K562 (cell line): Measurements from ENCODE around the gene DCAF17. TPM values are rescaled to one million over a fixed set of nuclear protein-coding genes. Genes with fewer than 3 reads are reported as not detected.

Experiments used
- BRCA1 ChIP-seq, 2 experiments: fragments of 450-650 bp in 1 of 2; sonication (generic) in 1 of 2; formaldehyde crosslinking in 1 of 2; IDR thresholded peaks; 2 replicates each; pipeline versions ENCODE4 v1.5.0 to v1.6.1; 2017 to 2020; ENCODE audit warnings: mild to moderate bottlenecking in 1 of 2, missing genetic modification reagents in 1 of 2
- CBFB ChIP-seq: sonication (generic); formaldehyde crosslinking; IDR thresholded peaks from 2 replicates; pipeline ENCODE4 v1.4.0; 2020; ENCODE audit warnings: mild to moderate bottlenecking, missing genetic modification reagents
- CHAMP1 ChIP-seq: fragments of 450-650 bp; IDR thresholded peaks from 2 replicates; pipeline ENCODE4 v1.6.1; 2016; ENCODE audit warnings: mild to moderate bottlenecking
- CREB3L1 ChIP-seq: fragments of 450-650 bp; IDR thresholded peaks from 2 replicates; pipeline ENCODE4 v1.6.1; 2014; ENCODE audit warnings: low read depth, mild to moderate bottlenecking, moderate library complexity, borderline replicate concordance
- EP400 ChIP-seq: fragments of 450-650 bp; IDR thresholded peaks from 2 replicates; pipeline ENCODE4 v1.6.1; 2017; ENCODE audit warnings: antibody characterized with exemption, mild to moderate bottlenecking, moderate library complexity
- ERF ChIP-seq: fragments of 450-650 bp; formaldehyde crosslinking; IDR thresholded peaks from 2 replicates; pipeline ENCODE4 v1.4.0; 2020; ENCODE audit warnings: mild to moderate bottlenecking, mixed read lengths
- HDAC2 ChIP-seq: fragments of 450-650 bp; IDR thresholded peaks from 2 replicates; pipeline ENCODE4 v1.6.1; 2016; ENCODE audit warnings: mild to moderate bottlenecking
- HNRNPLL ChIP-seq: fragments of 200-400 bp; formaldehyde crosslinking; IDR thresholded peaks from 2 replicates; pipeline ENCODE4 v1.6.1; 2017; ENCODE audit warnings: low read length, low read depth, mild to moderate bottlenecking; ENCODE audit not compliant: poor library complexity, severe bottlenecking
- ILK ChIP-seq: fragments of 450-650 bp; IDR thresholded peaks from 2 replicates; pipeline ENCODE4 v1.6.1; 2016; ENCODE audit warnings: missing genetic modification characterization, low read depth, mild to moderate bottlenecking, missing compliant biosample characterization, moderate library complexity, borderline replicate concordance
- MAFK ChIP-seq: IDR thresholded peaks from 2 replicates; pipeline ENCODE4 v1.6.1; 2011; ENCODE audit warnings: low read length, improper control_type of control experiment
- MEF2A ChIP-seq: IDR thresholded peaks from 2 replicates; pipeline ENCODE4 v1.6.1; 2011; ENCODE audit warnings: low read depth, mild to moderate bottlenecking, low read length, moderate library complexity; ENCODE audit not compliant: control insufficient read depth
- MTA2 ChIP-seq: fragments of 450-650 bp; IDR thresholded peaks from 2 replicates; pipeline ENCODE4 v1.6.1; 2016; ENCODE audit warnings: low read depth
- MYC ChIP-seq, 2 experiments: fragments of 250-450 bp in 1 of 2; sonication (Bioruptor Pico) in 1 of 2; IDR thresholded peaks; 2 replicates each; pipeline versions ENCODE4 v1.5.1 to v1.6.1; 2012 to 2021; ENCODE audit warnings: low read depth in 2 of 2, borderline replicate concordance in 1 of 2, improper control_type of control experiment in 1 of 2, low read length in 1 of 2, mild to moderate bottlenecking in 1 of 2, moderate library complexity in 1 of 2
- NCOA1 ChIP-seq: fragments of 450-650 bp; IDR thresholded peaks from 2 replicates; pipeline ENCODE4 v1.6.1; 2016; ENCODE audit warnings: low read depth
- NCOR1 ChIP-seq: fragments of 450-650 bp; IDR thresholded peaks from 2 replicates; pipeline ENCODE4 v1.6.1; 2016; ENCODE audit warnings: mild to moderate bottlenecking, moderate library complexity
- NFE2L1 ChIP-seq: fragments of 450-650 bp; IDR thresholded peaks from 2 replicates; pipeline ENCODE4 v1.6.1; 2016; ENCODE audit warnings: missing genetic modification characterization, low read depth, mild to moderate bottlenecking, missing compliant biosample characterization, moderate library complexity, borderline replicate concordance
- RCOR1 ChIP-seq, 2 experiments: IDR thresholded peaks; 2 replicates each; pipeline ENCODE4 v1.6.1; 2012; ENCODE audit warnings: low read depth in 2 of 2, low read length in 2 of 2, borderline replicate concordance in 1 of 2, improper control_type of control experiment in 1 of 2
- TFAP4 ChIP-seq: sonication (generic); formaldehyde crosslinking; IDR thresholded peaks from 2 replicates; pipeline ENCODE4 v1.8.0; 2022; ENCODE audit warnings: missing genetic modification reagents, mild to moderate bottlenecking, moderate library complexity, borderline replicate concordance
- TRIM28 ChIP-seq: fragments of 450-650 bp; IDR thresholded peaks from 2 replicates; pipeline ENCODE4 v1.6.1; 2017
- ZBTB49 ChIP-seq: sonication (generic); formaldehyde crosslinking; IDR thresholded peaks from 2 replicates; pipeline ENCODE4 v1.8.0; 2022; ENCODE audit warnings: missing genetic modification reagents, mild to moderate bottlenecking, borderline replicate concordance
- ZNF77 ChIP-seq: fragments of 250-450 bp; sonication (Bioruptor Pico); IDR thresholded peaks from 2 replicates; pipeline ENCODE4 v1.5.0; 2020
- ZNF79 ChIP-seq: fragments of 250-450 bp; sonication (Bioruptor Pico); IDR thresholded peaks from 2 replicates; pipeline ENCODE4 v1.4.0; 2020; ENCODE audit warnings: low read depth, mild to moderate bottlenecking, moderate library complexity
- polyA plus RNA-seq, 8 experiments: library from polyadenylated mRNA; depleted of rRNA in 4 of 8; stranded (reverse) in 5 of 8; unstranded in 3 of 8; fragments of >200 nt; fragmentation: Nextera tagmentation in 2 of 8; fragmentation: Illumina TruSeq in 1 of 8; extraction: Ambion mirVana in 2 of 8; extraction: Trizol in 1 of 8; gene quantifications; 2 replicates each; pipeline versions ENCODE4 v1.2.1 to v1.2.3, GENCODE V29; 2011 to 2014; ENCODE audit warnings: inconsistent platforms in 1 of 8, missing spikeins in 1 of 8
- total RNA-seq, 7 experiments: library from RNA; depleted of rRNA in 6 of 7; stranded (reverse); fragments of >200 nt in 6 of 7; fragmentation: Illumina TruSeq in 2 of 7; extraction: Trizol in 2 of 7; gene quantifications; 2 replicates each; pipeline versions ENCODE4 v1.2.1 to v1.2.3, GENCODE V29; 2011 to 2021; ENCODE audit warnings: low replicate concordance in 1 of 7

DCAF17 gene
- total and polyA plus RNA-seq, 9 of the 15 experiments (the other 6 are each of a cell fraction or from before 2014, with no cell fraction given), result 10.0 to 38.5 (median 27.1) TPM

GRCh38 chr2:171529914-171530313, 95.9 kb downstream of the DCAF17 start (continued):
- no peak for TF ChIP-seq ZBTB49 (CRISPR knock-in tag)
- no peak for TF ChIP-seq TFAP4 (CRISPR knock-in tag)
- peak; percentile 44; the same call in 1 of the 2 replicates for TF ChIP-seq HDAC2
- TF ChIP-seq NCOR1, result 0 out of 2 replicates have a peak, but pooled peaks have one; percentile 4
- TF ChIP-seq CHAMP1, result peak; percentile 93
- TF ChIP-seq MTA2, result no peak
- TF ChIP-seq ILK (tag), result no peak
- no peak for TF ChIP-seq HNRNPLL
- TF ChIP-seq NCOA1, result no peak; the same call in 1 of the 2 replicates
- TF ChIP-seq CBFB (CRISPR knock-in tag), result no peak
- no peak for TF ChIP-seq BRCA1 (IDR thresholded peaks at IDR 0.05)
- no peak for TF ChIP-seq BRCA1 (CRISPR knock-in tag; IDR thresholded peaks at IDR 0.05)
- no peak for TF ChIP-seq CREB3L1
- no peak for TF ChIP-seq NFE2L1 (tag)
- TF ChIP-seq MYC (IDR thresholded peaks at IDR 0.05; ENCODE audit: low read depth, low read length), result peak; percentile 35; the same call in 1 of the 2 replicates
- no peak for TF ChIP-seq MYC (CRISPR knock-in tag; IDR thresholded peaks at IDR 0.05; ENCODE audit: borderline replicate concordance, low read depth)
- no peak for TF ChIP-seq ZNF77 (CRISPR knock-in tag)
- no peak for TF ChIP-seq ERF
- no peak for TF ChIP-seq EP400
- TF ChIP-seq ZNF79 (CRISPR knock-in tag), result no peak
- TF ChIP-seq MEF2A, result no peak
- TF ChIP-seq TRIM28, result peak; percentile 89
- peak in 1 of 2 experiments; percentile 86; a peak in 3 of 4 replicates for TF ChIP-seq RCOR1 (IDR thresholded peaks at IDR 0.05; ENCODE audit: borderline replicate concordance in 1 of 2, low read depth in 2 of 2, low read length in 2 of 2)
- no peak for TF ChIP-seq MAFK
